Keratinocyte (primary cell): ENCODE data around the gene RHOG. TPM values are rescaled to one million over a fixed set of nuclear protein-coding genes. Genes with fewer than 3 reads are reported as not detected.
"Not testable (repeated sequence)": the region's sequence is repeated elsewhere in the genome, so short reads cannot be mapped to it uniquely, and the experiment has no call there.

ENCODE experiments used
- DNase-seq: peaks from one replicate; pipeline ENCODE4 v3.0.0-alpha.2; 2011; ENCODE audit warnings: low read depth, missing footprints, low spot score
- FAIRE-seq: peaks from 2 replicates; lab custom pipeline; 2011; peaks lifted over from hg19 to GRCh38; lab: Jason Lieb, UNC
- H2AFZ ChIP-seq: 2 replicates; pipeline ENCODE4 v1.6.0; 2012; ENCODE audit warnings: low read length, control low read depth, inconsistent platforms; ENCODE audit not compliant: control insufficient read depth
- H3K27ac ChIP-seq: 2 replicates; pipeline ENCODE4 v1.5.1; 2011; ENCODE audit warnings: low read length; ENCODE audit not compliant: control insufficient read depth, insufficient read depth
- H3K27me3 ChIP-seq: 3 replicates; pipeline ENCODE4 v1.6.0; 2011; ENCODE audit warnings: low read length; ENCODE audit not compliant: control insufficient read depth, insufficient read depth; ENCODE audit errors: extremely low read depth
- H3K36me3 ChIP-seq, 2 experiments: 2 replicates in 1 of 2; 3 replicates in 1 of 2; pipeline ENCODE4 v1.5.1; 2011; ENCODE audit warnings: low read length in 2 of 2, mild to moderate bottlenecking in 1 of 2; ENCODE audit not compliant: control insufficient read depth in 2 of 2, insufficient read depth in 2 of 2; ENCODE audit errors: extremely low read depth in 1 of 2
- H3K4me1 ChIP-seq: 3 replicates; pipeline ENCODE4 v1.5.1; 2011; ENCODE audit warnings: low read length; ENCODE audit not compliant: control insufficient read depth, insufficient read depth; ENCODE audit errors: extremely low read depth
- H3K4me2 ChIP-seq: 3 replicates; pipeline ENCODE4 v1.6.0; 2011; ENCODE audit warnings: low read depth, low read length; ENCODE audit not compliant: control insufficient read depth, insufficient read depth; ENCODE audit errors: extremely low read depth
- H3K4me3 ChIP-seq, 3 experiments: fragments of 200-600 bp in 1 of 3; sonication (generic) in 1 of 3; 2 replicates in 2 of 3; 3 replicates in 1 of 3; pipeline ENCODE4 v1.5.1; 2011 to 2016; ENCODE audit warnings: low read length in 3 of 3, mild to moderate bottlenecking in 3 of 3, control low read depth in 2 of 3, inconsistent platforms in 1 of 3, low read depth in 1 of 3, mixed read lengths in 1 of 3, mixed run types in 1 of 3, moderate library complexity in 1 of 3; ENCODE audit not compliant: control insufficient read depth in 2 of 3, insufficient read depth in 2 of 3; ENCODE audit errors: extremely low read depth in 1 of 3
- H3K79me2 ChIP-seq: 2 replicates; pipeline ENCODE4 v1.6.0; 2012; ENCODE audit warnings: low read length; ENCODE audit not compliant: control insufficient read depth, insufficient read depth
- H3K9ac ChIP-seq: 3 replicates; pipeline ENCODE4 v1.6.0; 2011; ENCODE audit warnings: low read length; ENCODE audit not compliant: control insufficient read depth, insufficient read depth; ENCODE audit errors: extremely low read depth
- H3K9me1 ChIP-seq: 3 replicates; pipeline ENCODE4 v1.6.0; 2011; ENCODE audit warnings: low read length; ENCODE audit not compliant: control insufficient read depth, insufficient read depth; ENCODE audit errors: extremely low read depth
- H3K9me3 ChIP-seq: 2 replicates; pipeline ENCODE4 v1.5.1; 2012; ENCODE audit warnings: low read depth, low read length; ENCODE audit not compliant: control insufficient read depth
- H4K20me1 ChIP-seq: 3 replicates; pipeline ENCODE4 v1.6.0; 2011; ENCODE audit warnings: low read length; ENCODE audit not compliant: control insufficient read depth, insufficient read depth; ENCODE audit errors: extremely low read depth
- CTCF ChIP-seq, 3 experiments: IDR thresholded peaks in 1 of 3; conservative IDR thresholded peaks in 1 of 3; optimal IDR thresholded peaks in 1 of 3; 2 replicates in 2 of 3; 3 replicates in 1 of 3; pipeline versions ENCODE3 to v1.5.1; 2011; ENCODE audit warnings: low read length in 3 of 3, mild to moderate bottlenecking in 3 of 3, moderate library complexity in 2 of 3, control low read depth in 1 of 3, inconsistent platforms in 1 of 3; ENCODE audit not compliant: insufficient read depth in 2 of 3; ENCODE audit errors: extremely low read depth in 1 of 3
- EZH2 ChIP-seq: IDR thresholded peaks from one replicate; pipeline ENCODE4 v1.6.1; 2012; ENCODE audit warnings: inconsistent platforms, mild to moderate bottlenecking, low read length, moderate library complexity
- dilution Hi-C: fragments of 300-500 bp; cut with MboI; formaldehyde crosslinking; loops from one replicate; pipeline ENCODE4 v1.7.0; 2020; ENCODE audit warnings: low sequenced_read_pairs; ENCODE audit not compliant: extremely low pct_ligation_motif_present
- polyA plus RNA-seq, 5 experiments: library from polyadenylated mRNA; depleted of rRNA in 3 of 5; stranded (reverse) in 3 of 5; stranded (forward) in 1 of 5; unstranded in 1 of 5; fragments of >200 nt; gene quantifications; 1 replicate in 1 of 5; 2 replicates in 3 of 5; 3 replicates in 1 of 5; pipeline versions ENCODE4 v1.2.1 to v1.2.3, GENCODE V29; 2011 to 2012; ENCODE audit warnings: missing spikeins in 2 of 5, low read depth in 1 of 5, low replicate concordance in 1 of 5

Gene RHOG
- polyA plus RNA-seq, 1 donor (not counting 4 experiments of a cell fraction or from before 2014, with no cell fraction given) = 39.8 TPM

- FAIRE-seq, H4K20me1 ChIP-seq, H3K4me2 ChIP-seq, dilution Hi-C loops, H3K4me3 ChIP-seq, DNase-seq, H3K27ac ChIP-seq, H3K9ac ChIP-seq, H3K4me1 ChIP-seq, H3K27me3 ChIP-seq, H3K9me1 ChIP-seq, H2AFZ ChIP-seq, H3K79me2 ChIP-seq, H3K9me3 ChIP-seq: not testable (repeated sequence)
- peaks cover 1 to 13% of the 10 kb centered on the region in 2 experiments for H3K36me3 ChIP-seq
Measured at GRCh38 chr11:3814832-3815231, 25.9 kb downstream of the RHOG start.

GRCh38 chr11:3810951-3811350 is 29.8 kb downstream of the RHOG start:
- DNase-seq = no peak
- Histone ChIP-seq H3K9me1 (peaks cover 2% of the 10 kb centered on the region), H4K20me1 (no peaks in the 10 kb centered on the region), H3K27me3 (no peaks in the 10 kb centered on the region), H3K9ac (no peak overlapping the region), H3K27ac (no peak overlapping the region), H3K4me2 (no peak overlapping the region), H3K4me3 (no peak overlapping the region), H3K79me2 (no peaks in the 10 kb centered on the region), H2AFZ (no peak overlapping the region), H3K4me1 (peaks cover 22% of the 10 kb centered on the region), H3K36me3 (peaks cover 0 to 13% of the 10 kb centered on the region in 2 experiments), H3K9me3 (no peaks in the 10 kb centered on the region)
- FAIRE-seq = no peak
- dilution Hi-C loops = no loop called here
- no peak for TF ChIP-seq CTCF (optimal IDR thresholded peaks at IDR 0.05 in 1 of 3, IDR thresholded peaks at IDR 0.05 in 1 of 3, conservative IDR thresholded peaks at IDR 0.05 in 1 of 3; ENCODE audit: extremely low read depth in 1 of 3, insufficient read depth in 2 of 3, low read length in 3 of 3)
- TF ChIP-seq EZH2 = no peak

GRCh38 chr11:3810446-3810845 is 30.3 kb downstream of the RHOG start:
- DNase-seq (no peak), FAIRE-seq (no peak)
- H3K9me3 ChIP-seq = no peaks in the 10 kb centered on the region
- peaks cover 22% of the 10 kb centered on the region for H3K4me1 ChIP-seq
- no peaks in the 10 kb centered on the region for H3K79me2 ChIP-seq
- no peak overlapping the region for H3K9ac ChIP-seq
- no peak overlapping the region for H3K4me2 ChIP-seq
- no peaks in the 10 kb centered on the region for H3K27me3 ChIP-seq
- peaks cover 2% of the 10 kb centered on the region for H3K9me1 ChIP-seq
- no peak overlapping the region for H3K4me3 ChIP-seq
- H3K36me3 ChIP-seq = peaks cover 0 to 13% of the 10 kb centered on the region in 2 experiments
- no peaks in the 10 kb centered on the region for H4K20me1 ChIP-seq
- no peak overlapping the region for H3K27ac ChIP-seq
- no peak for TF ChIP-seq CTCF (optimal IDR thresholded peaks at IDR 0.05 in 1 of 3, IDR thresholded peaks at IDR 0.05 in 1 of 3, conservative IDR thresholded peaks at IDR 0.05 in 1 of 3; ENCODE audit: extremely low read depth in 1 of 3, insufficient read depth in 2 of 3, low read length in 3 of 3)
- TF ChIP-seq EZH2 = no peak
- H2AFZ ChIP-seq = no peak overlapping the region
- dilution Hi-C loops = no loop called here
